NCI-H226 (cell line): ENCODE data around the gene CNTNAP3B.
"Not testable (repeated sequence)": the region's sequence is repeated elsewhere in the genome, so short reads cannot be mapped to it uniquely, and the experiment has no call there.

Experiments
- DNase-seq: peaks from one replicate; pipeline ENCODE4 v3.0.0-alpha.2; 2015

Gene CNTNAP3B

DNA sequence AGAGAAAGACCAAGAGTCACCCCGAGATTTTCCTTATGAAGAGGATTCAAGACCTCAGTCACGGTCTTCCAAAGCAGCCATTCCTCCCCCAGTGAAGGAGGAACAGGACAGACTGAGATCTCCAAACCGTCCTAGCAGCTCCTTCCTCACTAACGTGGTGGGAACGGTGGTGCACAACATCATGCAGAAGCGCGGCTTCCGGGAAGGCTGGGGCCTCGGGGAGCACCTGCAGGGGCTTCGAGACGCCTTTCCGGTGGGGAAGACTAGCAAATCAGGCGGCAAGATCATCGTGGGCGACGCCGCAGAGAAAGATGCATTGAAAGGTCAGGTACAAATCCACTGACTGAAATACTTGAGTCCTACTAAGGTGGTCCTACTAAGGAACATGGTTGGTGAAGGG lies 154.3 kb downstream of the CNTNAP3B start:
- not testable (repeated sequence) for DNase-seq

DNA sequence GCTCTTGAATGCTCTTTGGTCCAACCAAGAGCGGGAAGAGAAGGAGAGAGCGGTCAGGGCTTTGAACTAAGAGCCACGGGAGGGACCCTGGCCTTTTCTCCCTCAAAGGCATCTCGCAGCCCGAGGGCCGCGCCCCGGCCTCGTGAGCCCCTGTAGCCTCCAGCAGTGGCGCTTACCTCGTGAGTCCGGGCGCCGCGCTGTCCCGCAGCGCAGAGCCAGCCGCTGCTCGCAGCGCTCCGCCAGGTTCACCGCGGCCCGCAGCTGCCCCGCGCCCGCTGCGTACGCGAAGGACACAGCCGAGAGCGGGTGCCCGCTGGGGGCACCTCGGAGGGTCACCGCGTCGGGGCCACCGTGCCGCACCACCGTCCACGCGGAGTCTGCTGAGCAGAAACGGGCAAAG lies 176.2 kb downstream of the CNTNAP3B start:
- DNase-seq: not testable (repeated sequence)

GRCh38 chr9:41941738-41942137 lies 187.5 kb downstream of the CNTNAP3B start:
- DNase-seq: not testable (repeated sequence)

- not testable (repeated sequence) for DNase-seq
Measured at GRCh38 chr9:41938143-41938542, 191.1 kb downstream of the CNTNAP3B start.

DNA sequence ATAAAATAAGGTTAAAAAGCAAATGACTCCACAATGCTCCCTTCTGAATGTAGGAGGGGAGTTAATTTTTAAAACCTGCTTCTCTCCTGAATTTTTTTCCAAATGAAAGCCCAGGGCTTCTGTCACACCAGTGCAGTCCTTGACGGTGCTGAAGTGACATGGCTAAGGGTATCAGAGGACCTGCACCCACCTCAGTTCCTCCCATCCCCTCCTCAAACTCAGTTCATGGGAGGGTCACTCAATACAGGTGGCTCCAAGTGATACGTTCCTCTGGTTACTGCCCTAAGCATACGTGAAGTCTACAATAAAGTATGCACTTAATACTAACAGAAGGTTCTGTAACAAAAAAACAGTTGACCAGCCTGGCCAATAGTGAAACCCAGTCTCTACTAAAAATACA lies 193.5 kb downstream of the CNTNAP3B start:
- not testable (repeated sequence) for DNase-seq

- DNase-seq: not testable (repeated sequence)
Measured at GRCh38 chr9:41929172-41929571, 200.1 kb downstream of the CNTNAP3B start.

DNA sequence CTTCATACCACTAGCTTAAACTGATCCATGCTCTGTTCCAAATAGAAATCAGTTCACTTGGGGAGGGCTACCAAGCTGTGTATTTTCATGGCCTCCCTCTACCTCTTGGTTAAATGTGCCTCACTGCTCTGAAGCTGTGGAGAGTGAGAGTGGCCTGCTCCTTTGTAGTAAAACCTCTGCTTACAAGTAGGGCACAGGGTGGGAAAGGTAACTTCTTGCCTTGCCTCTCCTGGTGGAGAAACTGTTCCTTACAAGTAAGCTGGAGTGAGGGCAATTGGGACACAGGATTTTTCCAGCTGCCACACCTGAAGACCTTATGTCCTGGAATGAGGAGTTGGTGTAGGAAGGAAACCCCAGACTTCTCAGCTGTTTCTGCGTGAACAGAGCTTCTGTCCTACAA lies 211.9 kb downstream of the CNTNAP3B start:
- DNase-seq: not testable (repeated sequence)

DNA sequence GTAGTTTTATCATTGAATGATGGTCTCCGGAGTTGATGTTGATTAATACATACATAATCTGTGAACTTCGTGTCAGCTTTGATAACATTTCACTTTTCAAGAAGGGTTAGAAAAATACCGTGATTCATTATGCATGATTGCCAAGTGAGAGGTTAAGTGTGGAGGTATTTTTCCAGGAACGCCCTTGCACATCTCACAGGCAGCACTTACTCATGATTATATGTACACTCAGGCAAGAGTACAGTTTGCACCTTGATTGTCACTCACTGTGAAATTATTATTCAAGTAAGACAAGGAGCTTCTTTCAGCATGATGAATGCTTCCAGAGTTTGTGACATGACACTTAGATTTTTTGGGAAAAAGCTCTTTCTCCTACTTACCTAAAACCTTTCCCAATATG lies 223.7 kb downstream of the CNTNAP3B start:
- not testable (repeated sequence) for DNase-seq

- DNase-seq: not testable (repeated sequence)
Measured at GRCh38 chr9:41902762-41903161, 226.5 kb downstream of the CNTNAP3B start.

- DNase-seq: not testable (repeated sequence)
Measured at GRCh38 chr9:41898720-41899343, 230.4 kb downstream of the CNTNAP3B start.

GRCh38 chr9:41874557-41874956 lies 254.7 kb downstream of the CNTNAP3B start:
- DNase-seq: not testable (repeated sequence)

GRCh38 chr9:41855422-41855821 lies 273.8 kb downstream of the CNTNAP3B start:
- DNase-seq: not testable (repeated sequence)

GRCh38 chr9:41851848-41852740 lies 277.1 kb downstream of the CNTNAP3B start:
- not testable (repeated sequence) for DNase-seq

DNA sequence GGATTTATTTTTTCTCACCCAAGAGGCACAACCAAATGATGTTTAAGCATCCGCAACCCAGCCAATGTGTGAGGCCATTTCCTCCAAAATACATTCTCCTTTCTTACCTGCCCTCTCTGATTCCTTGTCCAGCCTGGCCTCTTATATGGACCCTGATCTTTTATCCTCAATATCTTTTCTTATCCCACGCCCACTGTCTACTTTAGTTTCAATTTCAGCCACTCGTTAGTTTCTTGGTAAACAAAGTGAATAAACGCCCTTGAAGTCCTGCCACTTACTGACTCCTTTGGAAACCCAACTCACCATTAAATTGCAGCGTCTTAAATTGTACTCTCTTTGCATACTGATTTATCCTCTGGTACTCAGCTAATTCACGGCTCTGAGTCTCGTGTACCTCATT lies 281.4 kb downstream of the CNTNAP3B start:
- not testable (repeated sequence) for DNase-seq
